ENCODE results near the gene DNAJC1.

- TF ChIP-seq TAF1 (IDR thresholded peaks at IDR 0.05; ENCODE audit: low read depth) (no peak), CTCF (IDR thresholded peaks at IDR 0.05; ENCODE audit: poor library complexity, severe bottlenecking) (no peak), REST (IDR thresholded peaks at IDR 0.05; ENCODE audit: borderline replicate concordance) (no peak), POLR2AphosphoS5 (IDR thresholded peaks at IDR 0.05) (no peak), SMC3 (conservative IDR thresholded peaks at IDR 0.05; ENCODE audit: poor library complexity) (no peak), EZH2 (IDR thresholded peaks at IDR 0.05; ENCODE audit: borderline replicate concordance, insufficient read depth, low read length, poor library complexity, severe bottlenecking) (no peak)
Observed at GRCh38 chr10:21978191-21978862, 25.2 kb downstream of the DNAJC1 start.

Measured in neural cell (in vitro differentiated cells).